ENCODE results near the gene CSNK1A1.

The CSNK1A1 gene

GRCh38 chr5:149488645-149489306 is 62.5 kb downstream of the CSNK1A1 start:
- peak overlapping the region; percentile 22 for H3K27ac ChIP-seq (ENCODE audit: low read length, poor library complexity, severe bottlenecking)
- H3K9me3 ChIP-seq (ENCODE audit: control insufficient read depth, low read length), result no peaks in the 10 kb centered on the region
- H2AFZ ChIP-seq (ENCODE audit: low read depth, low read length), result no peak overlapping the region
- H4K91ac ChIP-seq (ENCODE audit: low read length), result peak overlapping the region; percentile 15
- H3K23ac ChIP-seq (ENCODE audit: low read length in 2 of 2), result no peak overlapping the region
- H3K18ac ChIP-seq (ENCODE audit: low read depth in 1 of 2, low read length in 2 of 2), result no peak overlapping the region
- WGBS, result 93% methylated on average over 18 of the region's 19 CpGs
- H3K4me1 ChIP-seq (ENCODE audit: control insufficient read depth, insufficient read depth, low read depth, low read length), result peaks cover 8% of the 10 kb centered on the region
- no peak overlapping the region for H2AK5ac ChIP-seq (ENCODE audit: low read length, severe bottlenecking)
- H3K4me3 ChIP-seq (ENCODE audit: insufficient read depth in 1 of 2, low read depth in 1 of 2, low read length in 2 of 2), result no peak overlapping the region
- peaks cover 3 to 17% of the 10 kb centered on the region in 2 experiments for H3K36me3 ChIP-seq (ENCODE audit: control insufficient read depth in 1 of 2, insufficient read depth in 2 of 2, low read depth in 1 of 2, low read length in 2 of 2)
- peak overlapping the region; percentile 49 for H4K8ac ChIP-seq (ENCODE audit: low read length)
- H2BK12ac ChIP-seq (ENCODE audit: low read length in 2 of 2), result no peak overlapping the region
- no peak overlapping the region for H3K4ac ChIP-seq (ENCODE audit: low read depth in 1 of 2, low read length in 2 of 2)
- peaks cover 1% of the 10 kb centered on the region for H3K79me1 ChIP-seq (replicated peaks; ENCODE audit: low read length, poor library complexity, severe bottlenecking)
- H3K14ac ChIP-seq (ENCODE audit: low read length in 2 of 2), result no peak overlapping the region
- H3K27me3 ChIP-seq (ENCODE audit: control insufficient read depth in 1 of 2, insufficient read depth in 1 of 2, low read length in 2 of 2), result no peaks in the 10 kb centered on the region
- H2BK120ac ChIP-seq (ENCODE audit: low read depth, low read length), result no peak overlapping the region
- H3K4me2 ChIP-seq (ENCODE audit: low read length, poor library complexity, severe bottlenecking), result no peak overlapping the region
- peak; percentile 53 for DNase-seq
- peak overlapping the region; percentile 66 for H3K9ac ChIP-seq (ENCODE audit: low read length)
- H2BK15ac ChIP-seq (ENCODE audit: low read depth, poor library complexity, severe bottlenecking), result no peak overlapping the region
- no peak overlapping the region for H2BK5ac ChIP-seq (ENCODE audit: low read depth, low read length, poor library complexity, severe bottlenecking)

GRCh38 chr5:149487672-149488071 is 63.6 kb downstream of the CSNK1A1 start:
- no peak overlapping the region for H2BK12ac ChIP-seq (ENCODE audit: low read length in 2 of 2)
- no peak overlapping the region for H2AK5ac ChIP-seq (ENCODE audit: low read length, severe bottlenecking)
- H2BK120ac ChIP-seq (ENCODE audit: low read depth, low read length), result no peak overlapping the region
- no peak for DNase-seq
- no peak overlapping the region for H2AFZ ChIP-seq (ENCODE audit: low read depth, low read length)
- no peak overlapping the region for H3K4me2 ChIP-seq (ENCODE audit: low read length, poor library complexity, severe bottlenecking)
- WGBS, result 86% methylated on average over 2 of the region's 2 CpGs
- H3K27me3 ChIP-seq (ENCODE audit: control insufficient read depth in 1 of 2, insufficient read depth in 1 of 2, low read length in 2 of 2), result no peaks in the 10 kb centered on the region
- no peak overlapping the region for H3K23ac ChIP-seq (ENCODE audit: low read length in 2 of 2)
- no peak overlapping the region for H3K4ac ChIP-seq (ENCODE audit: low read depth in 1 of 2, low read length in 2 of 2)
- H3K27ac ChIP-seq (ENCODE audit: low read length, poor library complexity, severe bottlenecking), result peak overlapping the region; percentile 88
- H4K8ac ChIP-seq (ENCODE audit: low read length), result no peak overlapping the region
- H3K36me3 ChIP-seq (ENCODE audit: control insufficient read depth in 1 of 2, insufficient read depth in 2 of 2, low read depth in 1 of 2, low read length in 2 of 2), result peaks cover 0 to 6% of the 10 kb centered on the region in 2 experiments
- H3K9ac ChIP-seq (ENCODE audit: low read length), result peak overlapping the region; percentile 86
- H2BK5ac ChIP-seq (ENCODE audit: low read depth, low read length, poor library complexity, severe bottlenecking), result no peak overlapping the region
- no peak overlapping the region for H4K91ac ChIP-seq (ENCODE audit: low read length)
- peaks cover 1% of the 10 kb centered on the region for H3K79me1 ChIP-seq (replicated peaks; ENCODE audit: low read length, poor library complexity, severe bottlenecking)
- H3K14ac ChIP-seq (ENCODE audit: low read length in 2 of 2), result no peak overlapping the region
- no peak overlapping the region for H3K18ac ChIP-seq (ENCODE audit: low read depth in 1 of 2, low read length in 2 of 2)
- no peak overlapping the region for H3K4me3 ChIP-seq (ENCODE audit: insufficient read depth in 1 of 2, low read depth in 1 of 2, low read length in 2 of 2)
- no peak overlapping the region for H2BK15ac ChIP-seq (ENCODE audit: low read depth, poor library complexity, severe bottlenecking)
- H3K4me1 ChIP-seq (ENCODE audit: control insufficient read depth, insufficient read depth, low read depth, low read length), result peaks cover 8% of the 10 kb centered on the region
- H3K9me3 ChIP-seq (ENCODE audit: control insufficient read depth, low read length), result no peaks in the 10 kb centered on the region

- Histone ChIP-seq H2BK12ac (ENCODE audit: low read length in 2 of 2) (peak overlapping the region; percentile 15 to 83), H2AK5ac (ENCODE audit: low read length, severe bottlenecking) (peak overlapping the region; percentile 43), H3K14ac (ENCODE audit: low read length in 2 of 2) (no peak overlapping the region), H2AFZ (ENCODE audit: low read depth, low read length) (no peak overlapping the region), H3K9me3 (ENCODE audit: control insufficient read depth, low read length) (no peaks in the 10 kb centered on the region), H3K23ac (ENCODE audit: low read length in 2 of 2) (no peak overlapping the region), H3K4me2 (ENCODE audit: low read length, poor library complexity, severe bottlenecking) (no peak overlapping the region), H3K4me3 (ENCODE audit: insufficient read depth in 1 of 2, low read depth in 1 of 2, low read length in 2 of 2) (no peak overlapping the region), H3K27me3 (ENCODE audit: control insufficient read depth in 1 of 2, insufficient read depth in 1 of 2, low read length in 2 of 2) (no peaks in the 10 kb centered on the region), H2BK120ac (ENCODE audit: low read depth, low read length) (peak overlapping the region; percentile 11), H2BK15ac (ENCODE audit: low read depth, poor library complexity, severe bottlenecking) (no peak overlapping the region), H3K4me1 (ENCODE audit: control insufficient read depth, insufficient read depth, low read depth, low read length) (peaks cover 8% of the 10 kb centered on the region), H3K27ac (ENCODE audit: low read length, poor library complexity, severe bottlenecking) (peak overlapping the region; percentile 88), H3K18ac (ENCODE audit: low read depth in 1 of 2, low read length in 2 of 2) (peak overlapping the region; percentile 61 to 73), H2BK5ac (ENCODE audit: low read depth, low read length, poor library complexity, severe bottlenecking) (no peak overlapping the region), H3K4ac (ENCODE audit: low read depth in 1 of 2, low read length in 2 of 2) (peak overlapping the region; percentile 34 to 59), H3K9ac (ENCODE audit: low read length) (peak overlapping the region; percentile 86), H4K8ac (ENCODE audit: low read length) (peak overlapping the region; percentile 35), H3K79me1 (replicated peaks; ENCODE audit: low read length, poor library complexity, severe bottlenecking) (no peaks in the 10 kb centered on the region), H4K91ac (ENCODE audit: low read length) (no peak overlapping the region), H3K36me3 (ENCODE audit: control insufficient read depth in 1 of 2, insufficient read depth in 2 of 2, low read depth in 1 of 2, low read length in 2 of 2) (no peaks in the 10 kb centered on the region)
- peak; percentile 82 for DNase-seq
- 59% methylated on average over 5 of the region's 5 CpGs for WGBS
Observed at GRCh38 chr5:149486726-149487635, 64.3 kb downstream of the CSNK1A1 start.
